GM19099 (cell line): ENCODE measurements around the gene DOK7.

Experiments
- POLR2A ChIP-seq: IDR thresholded peaks from 3 replicates; pipeline ENCODE4 v1.6.1; 2011; ENCODE audit warnings: low read depth; ENCODE audit not compliant: insufficient read length; ENCODE audit errors: extremely low read depth

Gene DOK7

DNA sequence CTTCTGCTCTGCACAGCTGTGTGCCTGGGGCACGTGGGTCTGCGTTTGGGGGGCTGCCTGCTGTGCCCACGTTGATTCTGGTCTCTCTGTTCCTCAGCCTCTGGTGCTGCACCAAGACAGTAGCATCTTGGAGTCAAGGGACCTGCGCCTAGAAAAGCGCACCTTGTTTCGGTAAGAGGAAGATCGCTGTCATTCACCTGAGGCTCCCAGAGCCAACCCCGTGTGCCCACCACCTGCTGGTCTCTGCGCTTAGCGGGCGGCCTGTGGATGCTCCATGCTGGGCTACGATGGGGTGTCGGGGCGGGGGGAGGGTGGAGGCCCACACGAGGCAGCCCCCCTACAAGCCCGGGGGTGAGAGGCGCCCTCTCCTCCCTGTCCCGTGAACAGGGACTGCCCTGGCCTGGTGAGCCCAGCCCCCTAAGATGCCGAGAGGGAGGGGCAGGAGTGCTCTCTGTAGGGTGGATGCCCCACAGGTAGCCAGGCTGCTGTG, 40.3 kb upstream of the DOK7 start:
- TF ChIP-seq POLR2A = no peak

DNA sequence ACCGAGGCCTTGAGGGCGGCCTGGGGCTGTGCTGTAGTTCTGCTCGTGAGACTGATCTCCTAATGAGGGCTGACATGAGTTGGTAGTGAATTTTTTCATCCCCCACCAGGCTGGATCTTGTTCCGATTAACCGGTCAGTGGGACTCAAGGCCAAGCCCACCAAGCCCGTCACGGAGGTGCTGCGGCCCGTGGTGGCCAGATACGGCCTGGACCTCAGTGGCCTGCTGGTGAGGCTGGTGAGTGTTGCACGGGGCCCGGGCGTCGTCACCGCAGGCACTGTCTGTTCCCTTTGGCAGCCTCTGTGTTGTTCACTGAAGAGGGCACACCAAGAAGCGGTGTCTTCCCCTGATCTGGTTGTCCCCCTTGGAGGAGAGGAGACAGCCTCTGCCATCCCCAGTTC, 39.7 kb upstream of the DOK7 start:
- TF ChIP-seq POLR2A = no peak

DNA sequence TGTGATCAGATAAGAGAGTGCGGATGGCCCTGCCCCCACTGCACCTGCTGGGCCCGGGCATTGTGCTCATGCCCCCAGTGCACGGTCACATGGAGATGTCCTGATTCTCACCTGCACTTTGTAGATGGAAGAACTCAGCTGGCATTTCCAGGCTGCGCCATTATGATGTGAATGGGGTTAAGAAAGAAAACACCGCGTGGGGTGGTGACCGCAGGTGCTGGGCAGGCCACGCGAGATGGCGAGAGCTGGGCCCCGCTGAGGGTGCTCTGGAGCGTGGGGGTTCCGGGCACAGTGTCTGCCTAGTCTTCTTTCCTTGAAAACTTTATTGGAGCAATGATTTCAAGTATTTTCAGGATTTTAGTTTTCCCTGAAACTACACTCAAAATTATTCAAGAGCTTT, 39.2 kb upstream of the DOK7 start:
- no peak for TF ChIP-seq POLR2A

DNA sequence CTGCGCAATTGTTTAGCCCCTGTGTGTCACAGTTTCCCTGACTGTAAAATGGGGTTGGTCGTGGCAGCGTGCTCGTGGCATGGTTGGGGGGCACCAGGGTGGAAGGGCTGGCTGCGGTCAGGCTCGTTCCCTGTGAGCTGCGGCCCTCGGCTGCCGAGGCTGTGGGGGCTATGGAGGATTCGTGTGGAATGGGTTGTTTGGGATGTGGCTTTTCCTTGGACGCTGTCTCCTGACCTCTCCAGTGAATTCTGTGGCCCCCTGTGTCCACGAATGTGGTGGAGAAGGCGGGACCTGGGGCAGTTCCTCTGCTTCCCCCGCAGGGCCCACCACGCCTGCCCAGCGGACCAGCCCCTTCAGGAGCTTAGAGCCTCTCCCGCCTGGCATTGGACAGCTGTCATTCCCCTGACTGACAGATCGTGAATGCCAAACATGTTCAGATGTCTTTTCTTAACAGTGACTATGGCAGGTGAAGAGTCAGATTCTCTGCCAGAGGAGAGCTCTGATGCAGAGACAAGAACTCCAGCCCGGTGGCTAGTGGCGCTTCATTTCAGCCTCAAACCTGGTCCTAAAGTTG, 38.5 kb upstream of the DOK7 start:
- TF ChIP-seq POLR2A = no peak

DNA sequence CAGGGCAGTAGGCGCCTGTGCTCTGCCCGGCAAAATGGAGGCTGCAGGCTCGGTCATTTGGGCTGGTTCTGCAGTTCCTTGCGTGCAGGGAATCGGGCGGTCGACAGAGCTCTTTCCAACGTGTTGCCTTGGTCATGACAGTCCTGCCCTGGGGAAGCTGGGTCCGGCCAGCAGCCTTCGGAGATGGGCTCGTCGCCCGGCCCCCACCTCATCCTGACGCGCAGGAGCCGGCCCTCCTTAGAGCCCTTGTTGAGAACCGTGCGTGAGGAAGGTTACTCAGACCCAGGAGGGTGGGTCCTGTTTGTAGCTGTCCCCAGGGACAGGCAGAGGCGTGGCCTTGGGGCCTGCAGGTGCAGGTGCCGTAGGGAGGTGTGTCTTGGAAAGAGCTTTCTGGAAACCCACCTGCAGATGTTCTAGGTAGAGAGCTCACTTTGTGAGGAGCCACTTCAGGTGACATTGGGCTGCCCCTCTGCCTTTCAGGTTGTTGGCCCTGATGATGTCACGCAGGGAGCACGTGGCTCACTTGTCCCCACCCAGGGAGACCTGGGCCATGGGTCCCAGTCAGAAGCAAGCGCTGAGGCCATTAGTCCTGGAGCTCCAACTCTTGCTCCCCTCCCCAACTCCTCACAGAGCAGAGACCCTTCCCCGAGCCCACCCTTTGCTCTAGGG, 36.5 kb upstream of the DOK7 start:
- TF ChIP-seq POLR2A = no peak

DNA sequence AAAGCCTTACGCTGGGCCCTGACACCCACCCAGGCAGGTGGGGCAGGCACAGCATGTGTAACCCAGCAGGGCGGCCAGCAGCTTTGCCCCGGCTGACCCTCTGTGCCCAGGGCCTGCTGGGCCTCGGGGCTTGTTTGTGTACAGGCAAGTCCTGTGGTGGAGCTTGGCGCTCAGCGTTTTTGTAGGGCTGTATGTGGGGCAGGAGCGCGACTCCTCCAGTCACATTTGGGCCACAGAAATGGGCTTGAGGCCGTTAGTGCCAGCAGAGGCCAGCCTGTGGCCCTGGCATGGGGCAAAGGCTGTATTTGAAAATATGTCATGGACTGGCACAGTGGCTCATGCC, 36.0 kb upstream of the DOK7 start:
- TF ChIP-seq POLR2A = no peak

DNA sequence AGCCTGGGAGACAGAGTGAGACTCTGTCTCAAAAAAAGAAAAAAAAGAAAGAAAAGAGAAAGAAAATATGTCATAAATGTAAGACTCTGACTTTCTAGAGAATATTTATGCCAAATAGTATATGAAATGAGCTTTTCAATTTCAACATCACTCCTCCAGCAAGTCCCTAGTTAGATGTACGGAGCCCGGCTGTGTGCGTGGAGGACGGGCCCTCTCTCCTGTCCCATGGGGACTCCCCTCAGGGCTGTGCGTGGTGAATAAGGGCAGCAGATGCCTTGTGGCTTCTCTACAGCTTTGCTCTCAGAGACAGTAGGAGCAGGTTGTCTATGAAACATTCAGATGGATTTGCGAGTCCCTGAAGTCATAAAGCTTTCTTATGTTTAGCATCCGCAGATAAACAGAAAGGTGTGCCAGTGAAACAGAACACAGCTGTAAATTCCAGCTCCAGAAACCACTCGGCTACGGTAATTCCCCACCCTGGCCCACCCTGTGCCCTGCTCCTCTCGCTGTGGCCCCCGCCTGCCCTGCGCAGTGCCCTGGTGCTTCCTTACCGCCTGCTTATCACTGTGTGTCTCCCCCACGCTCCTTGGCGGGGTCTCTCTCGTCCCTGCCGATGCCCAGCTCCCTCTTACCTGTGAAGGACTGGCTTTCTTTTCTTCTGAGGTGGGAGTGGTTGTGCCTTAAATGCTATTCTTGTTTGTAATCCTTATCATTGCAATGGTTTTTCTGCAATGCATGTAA, 35.2 kb upstream of the DOK7 start:
- no peak for TF ChIP-seq POLR2A

DNA sequence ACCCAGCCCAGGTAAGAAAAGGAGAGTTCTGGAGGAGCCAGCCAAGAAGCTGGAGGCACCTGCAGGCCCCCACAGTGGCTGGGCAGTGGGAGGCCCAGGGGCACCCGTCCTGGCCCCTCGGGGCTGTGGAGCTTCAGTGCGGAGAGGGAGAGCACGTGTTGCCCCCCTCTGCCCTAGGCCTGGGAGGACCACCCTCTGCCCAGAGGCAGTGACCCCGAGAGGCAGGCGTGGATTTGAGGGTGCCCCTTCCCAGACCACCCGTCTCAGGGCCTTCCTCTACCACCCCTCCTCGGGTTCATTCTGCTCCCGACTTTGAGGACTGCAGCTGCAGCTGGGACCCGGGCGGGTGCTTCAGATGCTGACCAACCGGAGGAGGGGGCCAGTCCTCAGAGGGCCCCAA, 33.5 kb upstream of the DOK7 start:
- TF ChIP-seq POLR2A = no peak

DNA sequence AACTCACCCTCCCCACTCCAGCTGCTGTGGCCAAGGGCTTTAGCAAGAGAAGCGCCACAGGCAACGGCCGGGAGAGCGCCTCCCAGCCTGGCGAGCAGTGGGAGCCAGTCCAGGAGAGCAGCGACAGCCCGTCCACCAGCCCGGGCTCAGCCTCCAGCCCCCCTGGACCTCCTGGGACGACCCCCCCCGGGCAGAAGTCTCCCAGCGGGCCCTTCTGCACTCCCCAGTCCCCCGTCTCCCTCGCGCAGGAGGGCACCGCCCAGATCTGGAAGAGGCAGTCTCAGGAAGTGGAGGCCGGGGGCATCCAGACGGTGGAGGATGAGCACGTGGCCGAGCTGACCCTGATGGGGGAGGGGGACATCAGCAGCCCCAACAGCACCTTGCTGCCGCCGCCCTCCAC, 32.6 kb upstream of the DOK7 start:
- TF ChIP-seq POLR2A = no peak

DNA sequence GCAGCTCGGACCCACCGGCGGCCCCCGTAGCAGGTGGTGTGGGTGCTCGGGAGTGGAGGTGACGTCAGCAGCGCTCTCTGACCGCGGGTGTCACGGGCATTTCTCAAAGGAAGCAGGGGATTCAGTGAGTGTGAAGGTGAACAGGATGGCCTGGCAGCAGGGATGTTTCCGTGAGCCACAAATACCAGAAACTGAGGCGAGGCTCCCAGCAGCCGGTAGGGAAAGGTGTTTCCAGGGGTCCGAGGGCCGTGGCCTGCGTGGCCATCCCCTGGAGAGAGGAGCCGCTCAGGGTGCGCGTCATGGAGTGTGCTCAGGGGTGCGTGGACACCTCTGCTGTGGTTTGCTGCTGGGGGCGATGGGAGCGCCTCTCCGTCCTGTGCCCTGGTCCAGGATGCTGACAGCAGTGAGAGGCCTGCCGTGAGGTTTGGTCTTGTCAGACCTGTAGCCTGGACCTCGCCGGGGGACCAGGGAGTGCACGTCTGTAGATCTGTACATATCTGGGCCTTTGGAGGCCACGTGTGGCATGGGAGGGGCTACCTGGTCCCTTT, 31.6 kb upstream of the DOK7 start:
- TF ChIP-seq POLR2A = no peak

DNA sequence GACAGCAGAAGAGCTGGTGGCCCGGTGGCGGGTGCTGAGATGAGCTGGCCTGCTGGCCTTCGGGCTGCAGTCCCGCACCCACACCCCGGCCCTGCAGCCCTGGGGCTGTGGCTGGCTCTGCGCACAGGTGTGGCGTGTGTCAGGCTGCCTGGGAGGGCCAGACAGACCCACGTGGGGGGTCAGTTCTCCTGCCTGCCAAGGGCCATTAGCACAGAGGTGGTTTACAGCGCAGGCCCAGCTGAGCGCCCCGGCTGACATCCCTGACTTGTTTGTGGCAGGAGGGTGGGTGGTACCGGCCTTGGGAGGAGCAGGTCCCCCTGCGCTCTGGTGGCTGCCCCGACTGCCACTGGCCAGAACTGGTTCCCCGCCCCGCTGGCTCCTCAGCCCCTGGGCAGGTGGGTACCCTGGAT, 30.7 kb upstream of the DOK7 start:
- no peak for TF ChIP-seq POLR2A

DNA sequence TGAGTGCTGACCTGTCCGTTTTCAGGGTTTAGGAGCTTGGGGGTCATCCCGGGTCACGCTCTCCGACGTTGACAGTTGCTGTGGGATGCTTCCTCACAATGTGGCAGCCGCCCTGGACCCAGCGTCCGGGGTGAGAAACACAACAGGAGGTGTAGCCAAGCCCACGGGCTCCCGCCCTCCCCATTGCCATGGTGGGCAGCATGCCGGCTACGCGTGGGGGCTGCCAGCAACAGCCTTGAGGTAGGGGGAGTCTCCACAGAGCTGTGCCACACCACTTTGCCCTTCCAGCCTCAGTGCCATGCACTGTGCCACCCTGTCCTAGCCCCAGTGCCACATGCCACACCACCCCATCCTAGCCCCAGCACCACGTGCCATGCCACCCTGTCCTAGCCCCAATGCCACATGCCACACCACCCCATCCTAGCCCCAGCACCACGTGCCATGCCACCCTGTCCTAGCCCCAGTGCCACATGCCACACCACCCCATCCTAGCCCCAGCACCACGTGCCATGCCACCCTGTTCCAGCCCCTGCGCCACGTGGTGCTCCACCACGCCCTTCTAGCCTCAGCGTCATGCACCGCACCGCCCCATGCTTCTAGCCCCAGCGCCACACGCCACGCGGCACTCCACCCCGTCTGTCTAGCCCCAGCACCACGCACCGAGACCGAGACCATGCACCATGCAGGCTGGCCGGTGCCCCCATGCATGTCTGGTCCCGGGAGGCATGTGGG, 29.8 kb upstream of the DOK7 start:
- no peak for TF ChIP-seq POLR2A

DNA sequence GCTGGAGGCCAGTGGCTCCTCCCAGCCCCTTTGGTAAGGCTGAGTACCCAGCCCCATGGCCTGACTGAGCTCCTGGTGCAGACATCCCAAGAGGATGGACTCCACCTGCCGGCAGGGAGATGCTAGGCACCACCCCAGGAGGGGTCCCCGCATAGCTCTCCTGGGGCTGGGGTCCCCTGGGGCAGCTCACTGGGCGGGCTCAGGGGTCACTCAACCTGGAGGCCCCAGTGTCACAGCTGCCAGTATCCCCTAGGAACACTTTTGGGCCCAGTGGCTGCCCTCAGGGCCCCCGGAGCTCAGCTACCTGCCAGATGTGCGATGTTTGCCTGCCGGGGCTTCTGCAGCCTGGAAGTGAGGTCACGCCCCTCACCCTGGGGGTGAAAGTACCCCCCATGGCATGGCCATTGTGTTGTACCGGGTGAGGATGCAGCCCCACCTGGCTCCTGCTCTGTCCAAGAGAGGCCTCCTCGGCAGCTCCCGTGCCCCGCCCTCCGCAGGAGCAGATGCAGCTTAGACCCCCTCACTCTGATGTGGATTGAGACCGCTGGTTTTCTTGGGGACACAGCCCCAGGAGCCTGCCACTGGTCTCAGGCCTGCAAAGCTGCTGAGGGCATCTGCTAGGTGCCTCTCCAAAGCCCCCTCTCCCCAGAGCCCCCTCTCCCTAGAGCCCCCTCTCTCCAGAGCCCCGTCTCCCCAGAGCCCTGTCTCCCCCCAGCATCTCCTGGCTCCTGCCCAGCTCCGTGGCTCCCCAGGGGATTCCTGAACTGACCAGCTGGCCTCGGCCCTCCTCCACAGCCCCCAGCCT, 28.0 kb upstream of the DOK7 start:
- TF ChIP-seq POLR2A = no peak

DNA sequence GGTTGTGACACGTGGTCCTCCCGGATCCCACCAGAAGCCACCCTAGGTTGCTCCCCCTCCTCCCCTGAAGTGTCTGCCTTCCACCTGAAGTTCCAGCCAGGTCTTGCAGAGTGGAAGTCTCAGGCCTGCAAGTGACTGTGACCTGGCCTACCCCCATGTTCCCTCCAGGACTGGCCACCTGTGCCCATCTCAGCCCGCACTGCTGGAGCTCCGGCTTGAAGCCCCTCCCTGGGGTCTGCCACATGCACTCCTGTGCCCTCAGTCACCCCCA, 27.5 kb upstream of the DOK7 start:
- no peak for TF ChIP-seq POLR2A

DNA sequence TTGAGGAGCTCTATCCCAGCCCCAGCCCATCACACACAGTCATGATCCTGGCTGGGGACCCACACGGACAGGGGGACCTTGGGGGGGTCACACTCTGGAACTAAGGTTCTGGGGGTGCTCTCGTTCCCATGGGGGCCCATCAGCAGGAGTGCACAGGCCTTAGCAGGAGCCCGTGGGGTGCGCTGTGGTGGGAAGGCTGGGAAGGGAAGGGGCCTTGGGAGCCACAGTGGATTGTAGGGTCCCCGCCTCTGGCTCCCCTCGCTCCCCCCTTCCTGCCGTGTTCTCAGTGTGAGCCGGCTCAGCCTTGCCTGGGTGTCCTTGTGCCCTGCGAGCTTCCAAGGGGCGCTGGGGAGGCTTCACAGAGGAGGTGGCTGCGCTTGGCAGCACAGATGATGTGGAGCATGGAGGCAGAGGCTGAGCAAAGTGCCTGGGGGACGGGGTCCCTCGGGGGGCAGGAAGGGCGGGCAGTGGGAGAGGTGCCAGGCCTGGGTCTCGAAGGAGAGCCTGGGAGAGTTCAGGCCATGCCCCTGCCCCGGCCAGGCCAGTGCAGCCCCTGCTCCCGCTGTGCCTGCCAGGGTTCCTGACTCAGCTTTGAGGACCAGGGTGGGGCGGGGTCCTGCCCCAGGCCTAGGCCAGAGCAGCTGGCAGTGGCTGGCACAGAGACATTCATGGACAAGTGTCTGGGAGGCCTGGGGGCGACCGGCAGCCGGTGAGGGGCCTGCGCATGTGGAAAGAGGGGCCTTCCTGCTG, 26.9 kb upstream of the DOK7 start:
- TF ChIP-seq POLR2A = no peak
